Parathyroid adenoma (tissue), 2 donors: ENCODE data around the gene CCDC187.

ENCODE experiments used
- H2AFZ ChIP-seq: fragments of 300-600 bp; sonication (generic); one replicate; pipeline ENCODE4 v1.7.0; 2017; ENCODE audit warnings: antibody characterized with exemption, mild to moderate bottlenecking
- H3K27ac ChIP-seq: fragments of 300-600 bp; sonication (generic); one replicate; pipeline ENCODE4 v1.7.0; 2017
- H3K27me3 ChIP-seq: fragments of 300-600 bp; sonication (generic); one replicate; pipeline ENCODE4 v1.7.0; 2017; ENCODE audit warnings: low read length; ENCODE audit not compliant: control insufficient read depth, insufficient read depth
- H3K36me3 ChIP-seq: fragments of 300-600 bp; sonication (generic); one replicate; pipeline ENCODE4 v1.7.0; 2017; ENCODE audit warnings: low read length; ENCODE audit not compliant: control insufficient read depth, insufficient read depth
- H3K4me1 ChIP-seq: fragments of 300-600 bp; sonication (generic); one replicate; pipeline ENCODE4 v1.7.0; 2017; ENCODE audit warnings: control low read depth
- H3K4me2 ChIP-seq: fragments of 300-600 bp; sonication (generic); one replicate; pipeline ENCODE4 v1.7.0; 2017; ENCODE audit warnings: low read length
- H3K4me3 ChIP-seq: fragments of 300-600 bp; sonication (generic); one replicate; pipeline ENCODE4 v1.7.0; 2017; ENCODE audit warnings: low read depth, low read length
- H3K79me2 ChIP-seq: fragments of 300-600 bp; sonication (generic); one replicate; pipeline ENCODE4 v1.7.0; 2017; ENCODE audit warnings: control low read depth
- H3K9ac ChIP-seq: fragments of 300-600 bp; sonication (generic); one replicate; pipeline ENCODE4 v1.7.0; 2017; ENCODE audit warnings: mild to moderate bottlenecking
- H3K9me3 ChIP-seq: fragments of 300-600 bp; sonication (generic); one replicate; pipeline ENCODE4 v1.7.0; 2017; ENCODE audit warnings: low read length; ENCODE audit not compliant: control insufficient read depth
- CTCF ChIP-seq: fragments of 300-600 bp; sonication (generic); IDR thresholded peaks from one replicate; pipeline ENCODE4 v1.7.0; 2017; ENCODE audit warnings: antibody characterized with exemption, mild to moderate bottlenecking
- donor health status: primary hyperparathyroidism.

CCDC187 gene

GRCh38 chr9:136216541-136217244, 87.2 kb downstream of the CCDC187 start:
- Histone ChIP-seq H3K79me2 (no peaks in the 10 kb centered on the region), H3K36me3 (no peaks in the 10 kb centered on the region), H3K4me3 (no peak overlapping the region), H3K27ac (no peak overlapping the region), H2AFZ (no peak overlapping the region), H3K4me1 (no peaks in the 10 kb centered on the region), H3K9me3 (no peaks in the 10 kb centered on the region), H3K4me2 (no peak overlapping the region), H3K27me3 (no peaks in the 10 kb centered on the region), H3K9ac (no peak overlapping the region)
- TF ChIP-seq CTCF = no peak

GRCh38 chr9:136213733-136214132, 90.2 kb downstream of the CCDC187 start:
- H3K27ac ChIP-seq = no peak overlapping the region
- no peak overlapping the region for H3K4me3 ChIP-seq
- no peak overlapping the region for H3K4me2 ChIP-seq
- H3K79me2 ChIP-seq = no peaks in the 10 kb centered on the region
- H3K36me3 ChIP-seq = no peaks in the 10 kb centered on the region
- no peak overlapping the region for H3K9ac ChIP-seq
- no peaks in the 10 kb centered on the region for H3K9me3 ChIP-seq
- H3K4me1 ChIP-seq = no peaks in the 10 kb centered on the region
- no peak overlapping the region for H2AFZ ChIP-seq
- no peaks in the 10 kb centered on the region for H3K27me3 ChIP-seq
- TF ChIP-seq CTCF = no peak

- Histone ChIP-seq H3K27ac (no peak overlapping the region), H3K27me3 (no peaks in the 10 kb centered on the region), H3K4me1 (no peaks in the 10 kb centered on the region), H3K4me3 (no peak overlapping the region), H3K79me2 (no peaks in the 10 kb centered on the region), H3K4me2 (no peak overlapping the region), H3K36me3 (no peaks in the 10 kb centered on the region), H2AFZ (no peak overlapping the region), H3K9me3 (no peaks in the 10 kb centered on the region), H3K9ac (no peak overlapping the region)
- TF ChIP-seq CTCF = no peak
These were observed 91.4 kb downstream of the CCDC187 start for GRCh38 chr9:136212345-136212950.

- no peak overlapping the region for H2AFZ ChIP-seq
- H3K27me3 ChIP-seq = no peaks in the 10 kb centered on the region
- no peak overlapping the region for H3K9ac ChIP-seq
- H3K27ac ChIP-seq = no peak overlapping the region
- H3K79me2 ChIP-seq = no peaks in the 10 kb centered on the region
- no peaks in the 10 kb centered on the region for H3K36me3 ChIP-seq
- no peak overlapping the region for H3K4me3 ChIP-seq
- H3K9me3 ChIP-seq = no peaks in the 10 kb centered on the region
- no peaks in the 10 kb centered on the region for H3K4me1 ChIP-seq
- TF ChIP-seq CTCF = no peak
- no peak overlapping the region for H3K4me2 ChIP-seq
These were observed 92.2 kb downstream of the CCDC187 start for GRCh38 chr9:136211441-136212344.
